ENCODE measurements around the gene BOLL. TPM values are rescaled to one million over a fixed set of nuclear protein-coding genes. Genes with fewer than 3 reads are reported as not detected.

Gene BOLL
- total RNA-seq (2022; extraction: Qiagen RNA extraction) = not detected in 5 replicates

GRCh38 chr2:197784956-197785941, at the start of gene BOLL:
BOLL (minus strand) TSS chr2:197785319; CDS start chr2:197781850, 3,469 bp downstream.

GRCh38 chr2:197804049-197804757, 19.1 kb upstream of the BOLL start, which contains the start of gene PLCL1:
PLCL1 (plus strand) TSS chr2:197804593.

GRCh38 chr2:197705121-197705911, 79.8 kb downstream of the BOLL start, which contains the start of gene MARS2:
MARS2 (plus strand) TSS chr2:197705369; CDS start chr2:197705406, 37 bp downstream.

Other genes with a start within 250 kb of the BOLL start
- 0.01 to 0.08 TPM in 2 of 5 replicates, not detected in the others for gene RFTN2, start 109.7 kb downstream of the BOLL start, total RNA-seq (2022; extraction: Qiagen RNA extraction)
- gene MARS2, start 80.0 kb downstream of the BOLL start, total RNA-seq (2022; extraction: Qiagen RNA extraction) = 10.4 to 12.3 TPM (median 11.7 TPM) in 5 replicates
- 0.02 TPM in 1 of 5 replicates, not detected in the others for gene PLCL1, start 19.3 kb upstream of the BOLL start, total RNA-seq (2022; extraction: Qiagen RNA extraction)